ENCODE measurements around the gene RAD54L.

Gene RAD54L

GRCh38 chr1:46278807-46279206 is 31.2 kb downstream of the RAD54L start:
- DNase-seq (ENCODE audit: extremely low read depth, insufficient read length) = no peak
- Histone ChIP-seq H3K27me3 (replicated peaks; ENCODE audit: control insufficient read depth, insufficient read depth, low read length) (no peaks in the 10 kb centered on the region), H3K4me3 (replicated peaks; ENCODE audit: low read depth, low read length) (no peak overlapping the region), H3K36me3 (ENCODE audit: control insufficient read depth, insufficient read depth, low read length) (peaks cover 33% of the 10 kb centered on the region)
- no peak for TF ChIP-seq CTCF (IDR thresholded peaks at IDR 0.05; ENCODE audit: insufficient read depth, low read length, poor library complexity, severe bottlenecking)

- Histone ChIP-seq H3K4me3 (replicated peaks; ENCODE audit: low read depth, low read length) (no peak overlapping the region), H3K27me3 (replicated peaks; ENCODE audit: control insufficient read depth, insufficient read depth, low read length) (no peaks in the 10 kb centered on the region), H3K36me3 (ENCODE audit: control insufficient read depth, insufficient read depth, low read length) (peaks cover 32% of the 10 kb centered on the region)
- DNase-seq (ENCODE audit: extremely low read depth, insufficient read length) = no peak
- TF ChIP-seq CTCF (IDR thresholded peaks at IDR 0.05; ENCODE audit: insufficient read depth, low read length, poor library complexity, severe bottlenecking) = no peak
Observed at GRCh38 chr1:46280092-46280491, 32.5 kb downstream of the RAD54L start.

GRCh38 chr1:46281021-46281420 is 33.5 kb downstream of the RAD54L start:
- Histone ChIP-seq H3K27me3 (replicated peaks; ENCODE audit: control insufficient read depth, insufficient read depth, low read length) (no peaks in the 10 kb centered on the region), H3K36me3 (ENCODE audit: control insufficient read depth, insufficient read depth, low read length) (peaks cover 40% of the 10 kb centered on the region), H3K4me3 (replicated peaks; ENCODE audit: low read depth, low read length) (no peak overlapping the region)
- no peak for TF ChIP-seq CTCF (IDR thresholded peaks at IDR 0.05; ENCODE audit: insufficient read depth, low read length, poor library complexity, severe bottlenecking)
- DNase-seq (ENCODE audit: extremely low read depth, insufficient read length) = no peak

GRCh38 chr1:46284058-46284457 is 36.5 kb downstream of the RAD54L start:
- no peaks in the 10 kb centered on the region for H3K27me3 ChIP-seq (replicated peaks; ENCODE audit: control insufficient read depth, insufficient read depth, low read length)
- TF ChIP-seq CTCF (IDR thresholded peaks at IDR 0.05; ENCODE audit: insufficient read depth, low read length, poor library complexity, severe bottlenecking) = no peak
- DNase-seq (ENCODE audit: extremely low read depth, insufficient read length) = no peak
- peaks cover 39% of the 10 kb centered on the region for H3K36me3 ChIP-seq (ENCODE audit: control insufficient read depth, insufficient read depth, low read length)
- no peak overlapping the region for H3K4me3 ChIP-seq (replicated peaks; ENCODE audit: low read depth, low read length)

- Histone ChIP-seq H3K36me3 (ENCODE audit: control insufficient read depth, insufficient read depth, low read length) (peaks cover 33% of the 10 kb centered on the region), H3K4me3 (replicated peaks; ENCODE audit: low read depth, low read length) (no peak overlapping the region), H3K27me3 (replicated peaks; ENCODE audit: control insufficient read depth, insufficient read depth, low read length) (no peaks in the 10 kb centered on the region)
- DNase-seq (ENCODE audit: extremely low read depth, insufficient read length) = no peak
- TF ChIP-seq CTCF (IDR thresholded peaks at IDR 0.05; ENCODE audit: insufficient read depth, low read length, poor library complexity, severe bottlenecking) = no peak
Observed at GRCh38 chr1:46284597-46285564, 37.3 kb downstream of the RAD54L start.
